Activated CD4-positive, alpha-beta T cell treated with anti-CD3 and anti-CD28 coated beads, Interleukin-10, Interleukin-2, amounts not matched to agents 100 ng/mL and 50 ng/mL, durations not matched to agents 16 hours and 8 hours (primary cell): Measurements from ENCODE around the gene PRKCZ.

Experiments used
- DNase-seq: peaks from one replicate; pipeline ENCODE4 v3.0.0-alpha.2; 2020

Gene PRKCZ

GRCh38 chr1:2163205-2163604, 113.0 kb downstream of the PRKCZ start:
- no peak for DNase-seq

DNA sequence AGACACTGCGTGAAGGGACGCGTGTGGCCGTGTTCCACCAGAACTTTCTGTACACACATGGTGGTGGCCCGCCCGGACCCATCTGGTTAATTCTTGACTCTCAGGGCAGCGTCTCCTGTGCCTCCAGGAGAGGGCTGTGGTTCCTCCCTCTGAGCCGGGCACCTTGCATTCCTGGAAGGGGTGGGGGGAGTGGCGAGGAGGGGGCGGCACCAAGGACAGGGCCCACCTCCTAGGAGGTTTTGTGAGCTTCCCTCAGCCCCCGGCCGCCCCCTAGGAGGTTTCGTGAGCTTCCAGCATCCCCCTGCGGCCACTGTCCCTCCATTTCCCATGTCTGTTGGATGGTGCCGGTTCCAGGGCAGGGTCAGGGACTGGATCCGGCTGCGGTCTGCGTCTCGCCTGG, 115.4 kb downstream of the PRKCZ start:
- no peak for DNase-seq

GRCh38 chr1:2166254-2166653, 116.0 kb downstream of the PRKCZ start:
- DNase-seq = no peak

DNA sequence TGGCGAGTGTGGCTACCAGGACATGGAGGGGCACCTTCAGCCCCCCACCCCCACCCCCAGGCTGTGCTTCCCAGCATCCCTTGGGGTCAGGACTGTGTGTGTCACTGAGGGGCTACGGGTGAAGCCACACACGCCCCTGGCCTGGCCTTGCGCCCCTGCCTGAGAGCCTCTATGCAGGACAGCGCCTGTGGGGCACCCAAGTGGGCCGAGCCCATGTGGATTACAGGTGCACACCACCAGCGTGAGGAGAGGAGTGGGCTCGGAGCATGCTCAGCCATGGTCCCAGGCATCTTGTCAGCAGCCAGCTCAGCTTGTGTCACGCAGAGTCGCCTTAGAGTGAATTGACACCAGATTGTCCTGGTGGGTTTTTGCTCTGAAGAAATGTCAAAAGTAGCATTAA, 116.5 kb downstream of the PRKCZ start:
- DNase-seq = no peak

GRCh38 chr1:2168090-2168489, 117.9 kb downstream of the PRKCZ start:
- no peak for DNase-seq

- no peak for DNase-seq
Observed at GRCh38 chr1:2168535-2168934, 118.3 kb downstream of the PRKCZ start.

DNA sequence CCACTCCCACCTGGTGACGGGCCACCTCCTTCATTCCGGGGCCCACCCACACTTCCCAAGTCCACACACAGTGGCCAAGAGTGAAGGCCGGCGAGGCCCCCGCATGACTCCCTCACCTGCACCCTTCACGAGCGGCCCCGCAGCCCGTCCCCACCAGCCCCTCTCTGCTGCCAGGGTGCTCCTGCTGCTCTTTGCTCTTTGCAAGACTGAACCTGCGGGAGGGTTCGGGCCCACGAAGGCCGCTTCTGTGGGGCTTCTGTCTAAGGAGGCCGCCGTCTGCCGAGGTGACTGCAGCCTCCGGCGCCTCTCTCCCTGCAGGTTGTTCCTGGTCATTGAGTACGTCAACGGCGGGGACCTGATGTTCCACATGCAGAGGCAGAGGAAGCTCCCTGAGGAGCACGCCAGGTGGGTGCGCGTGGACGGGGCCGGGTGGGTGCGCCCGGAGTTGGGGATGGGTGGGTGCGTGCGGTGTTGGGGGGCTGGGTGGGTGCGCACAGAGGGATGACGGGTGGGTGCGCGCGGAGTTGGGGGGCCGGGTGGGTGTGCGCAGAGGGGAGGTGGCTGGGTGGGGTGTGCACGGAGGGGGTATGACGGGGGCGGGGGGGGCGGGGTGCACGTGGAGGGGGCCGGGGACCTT, 119.1 kb downstream of the PRKCZ start:
- DNase-seq = no peak

GRCh38 chr1:2170211-2170610, 120.0 kb downstream of the PRKCZ start:
- no peak for DNase-seq

- DNase-seq = no peak
Observed at GRCh38 chr1:2172012-2172411, 121.8 kb downstream of the PRKCZ start.

- no peak for DNase-seq
Observed at GRCh38 chr1:2172551-2173146, 122.4 kb downstream of the PRKCZ start.

GRCh38 chr1:2173546-2174347, 123.5 kb downstream of the PRKCZ start:
- DNase-seq = no peak

DNA sequence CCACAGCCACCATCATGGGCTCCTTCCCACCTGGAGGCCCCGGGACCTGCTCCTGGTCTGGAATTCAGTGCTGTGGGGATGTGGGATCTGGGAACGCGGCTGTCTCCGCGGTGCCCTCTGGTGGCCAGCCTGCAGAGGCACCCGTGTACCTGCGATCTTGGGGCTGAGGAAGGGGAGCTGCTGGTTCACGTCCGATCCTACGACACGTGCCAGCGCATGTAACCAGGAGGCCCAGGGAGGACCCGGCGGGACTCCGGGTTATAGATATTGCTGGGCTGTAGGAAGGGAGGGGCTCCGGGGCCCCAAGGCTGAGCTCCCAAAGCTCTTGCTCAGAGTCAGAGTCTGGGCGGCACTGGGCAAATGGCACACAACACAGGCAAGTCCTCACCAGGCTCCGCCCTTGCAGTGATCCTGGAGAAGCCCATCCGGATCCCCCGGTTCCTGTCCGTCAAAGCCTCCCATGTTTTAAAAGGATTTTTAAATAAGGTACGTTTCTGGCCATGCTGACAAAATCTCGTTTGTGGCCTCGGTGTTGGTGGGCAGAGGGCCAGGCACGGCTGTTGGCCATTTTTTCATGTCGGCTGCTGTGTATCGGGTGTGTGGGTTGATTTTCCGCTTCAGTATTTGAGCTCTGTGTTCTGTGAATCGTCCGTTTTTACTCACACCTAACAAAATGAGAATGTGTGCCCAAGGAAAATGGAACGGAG, 124.3 kb downstream of the PRKCZ start:
- DNase-seq = peak; percentile 48

DNA sequence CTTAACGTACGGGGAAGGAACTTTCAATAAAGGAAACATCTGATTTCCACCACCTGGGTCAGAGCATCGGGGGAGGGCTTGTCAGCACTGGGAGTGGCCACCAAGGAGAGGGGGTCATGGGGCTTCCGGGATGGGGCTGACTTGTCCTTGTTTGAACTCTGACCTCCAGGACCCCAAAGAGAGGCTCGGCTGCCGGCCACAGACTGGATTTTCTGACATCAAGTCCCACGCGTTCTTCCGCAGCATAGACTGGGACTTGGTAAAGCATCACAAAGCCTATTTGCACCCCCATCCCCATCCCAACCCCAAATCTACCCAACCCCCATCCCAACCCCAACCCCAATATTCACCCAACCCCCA, 124.8 kb downstream of the PRKCZ start:
- DNase-seq = no peak

DNA sequence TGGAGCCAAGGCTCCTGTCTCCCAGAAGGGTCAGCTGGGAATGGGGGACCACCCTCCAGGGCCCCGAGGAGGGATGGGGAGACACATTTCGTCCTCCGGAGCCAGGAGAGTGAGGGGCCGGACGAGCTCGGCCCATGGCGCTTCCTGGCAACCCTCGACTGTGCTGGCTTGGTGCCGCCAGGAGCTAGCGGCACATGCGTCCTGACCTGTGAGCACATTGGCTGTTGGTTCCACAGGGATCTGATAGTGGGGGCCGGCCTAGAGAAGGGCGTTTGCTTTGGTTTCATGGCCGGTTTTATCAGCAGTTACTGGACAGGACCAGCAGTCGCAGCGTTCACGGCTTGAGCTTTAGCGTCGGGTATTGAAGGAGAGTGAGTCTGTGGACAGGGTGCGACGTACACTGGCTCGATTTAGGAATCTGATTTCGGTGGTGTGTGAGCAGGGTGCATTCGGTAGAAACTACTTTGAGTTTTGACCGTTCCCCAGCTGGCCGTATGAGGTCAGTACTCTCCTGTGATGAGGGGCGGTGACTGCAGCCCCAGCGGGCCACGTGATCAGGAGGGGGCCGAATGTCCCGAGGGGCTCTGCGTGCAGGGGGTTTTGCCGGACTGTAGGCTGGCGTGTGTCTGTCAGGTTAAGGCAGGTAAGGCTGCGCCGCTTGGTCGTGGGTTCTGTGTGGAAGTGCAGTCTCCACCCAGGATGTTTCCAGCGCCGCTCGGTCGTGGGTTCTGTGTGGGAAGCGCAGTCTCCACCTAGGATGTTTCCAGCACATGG, 125.7 kb downstream of the PRKCZ start:
- DNase-seq = no peak

- no peak for DNase-seq
Observed at GRCh38 chr1:2176615-2177014, 126.4 kb downstream of the PRKCZ start.

DNA sequence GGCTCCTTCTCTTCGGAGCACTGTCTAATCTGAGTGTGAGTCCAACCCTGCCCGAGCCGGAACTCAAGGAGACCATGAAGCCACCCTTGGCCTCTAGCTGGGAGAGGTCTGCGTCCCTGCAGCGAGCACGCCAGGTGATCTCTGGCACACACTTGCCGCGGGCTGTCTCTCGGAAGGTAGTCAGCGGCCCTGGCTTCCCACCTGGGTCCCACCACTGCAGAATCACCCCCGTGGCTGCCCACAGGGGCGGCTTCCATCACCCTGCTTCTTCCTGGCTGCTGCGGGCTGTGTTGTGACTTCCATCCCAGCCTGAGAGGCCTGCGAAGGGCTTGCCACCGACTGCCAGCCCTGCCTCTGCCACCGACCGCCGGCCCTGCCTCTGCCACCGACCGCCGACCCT, 127.3 kb downstream of the PRKCZ start:
- DNase-seq = no peak

- no peak for DNase-seq
Observed at GRCh38 chr1:2177946-2178538, 127.8 kb downstream of the PRKCZ start.

- DNase-seq = no peak
Observed at GRCh38 chr1:2178875-2179274, 128.7 kb downstream of the PRKCZ start.

DNA sequence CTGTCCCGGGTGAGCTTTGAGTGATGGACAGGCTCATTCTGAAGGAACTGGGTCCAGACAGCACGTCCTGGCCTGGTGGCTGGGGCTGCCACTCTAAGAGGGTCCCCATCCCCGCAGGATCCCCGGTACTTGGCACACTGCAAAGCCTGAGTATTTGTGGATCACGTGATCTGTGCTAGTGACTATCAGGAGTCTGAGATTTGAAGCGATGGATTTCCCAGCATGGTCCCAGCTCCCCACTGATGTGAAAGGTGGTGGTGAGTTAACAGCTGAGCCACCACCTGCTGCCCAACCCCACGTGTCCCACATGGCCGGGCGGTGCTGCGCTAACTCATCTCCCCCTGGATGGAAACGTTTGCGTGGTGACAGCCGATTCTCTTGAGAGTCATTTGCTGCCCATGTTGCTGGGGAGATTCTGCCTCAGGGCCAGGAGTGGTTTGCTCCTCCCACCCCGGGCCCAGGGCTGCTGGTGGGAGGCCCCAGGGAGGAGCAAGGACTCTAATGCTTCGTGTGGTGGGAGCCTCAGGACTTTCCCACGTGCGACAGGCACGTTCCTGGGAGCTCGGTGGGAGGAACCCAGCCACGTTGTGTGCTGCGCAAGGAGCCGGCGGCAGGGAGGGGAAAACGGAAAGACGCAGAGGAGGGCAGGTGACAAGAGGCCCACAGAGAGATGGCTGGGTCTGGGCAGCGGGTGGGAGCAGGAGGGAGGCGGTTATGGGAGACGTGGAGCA, 129.2 kb downstream of the PRKCZ start:
- no peak for DNase-seq

DNA sequence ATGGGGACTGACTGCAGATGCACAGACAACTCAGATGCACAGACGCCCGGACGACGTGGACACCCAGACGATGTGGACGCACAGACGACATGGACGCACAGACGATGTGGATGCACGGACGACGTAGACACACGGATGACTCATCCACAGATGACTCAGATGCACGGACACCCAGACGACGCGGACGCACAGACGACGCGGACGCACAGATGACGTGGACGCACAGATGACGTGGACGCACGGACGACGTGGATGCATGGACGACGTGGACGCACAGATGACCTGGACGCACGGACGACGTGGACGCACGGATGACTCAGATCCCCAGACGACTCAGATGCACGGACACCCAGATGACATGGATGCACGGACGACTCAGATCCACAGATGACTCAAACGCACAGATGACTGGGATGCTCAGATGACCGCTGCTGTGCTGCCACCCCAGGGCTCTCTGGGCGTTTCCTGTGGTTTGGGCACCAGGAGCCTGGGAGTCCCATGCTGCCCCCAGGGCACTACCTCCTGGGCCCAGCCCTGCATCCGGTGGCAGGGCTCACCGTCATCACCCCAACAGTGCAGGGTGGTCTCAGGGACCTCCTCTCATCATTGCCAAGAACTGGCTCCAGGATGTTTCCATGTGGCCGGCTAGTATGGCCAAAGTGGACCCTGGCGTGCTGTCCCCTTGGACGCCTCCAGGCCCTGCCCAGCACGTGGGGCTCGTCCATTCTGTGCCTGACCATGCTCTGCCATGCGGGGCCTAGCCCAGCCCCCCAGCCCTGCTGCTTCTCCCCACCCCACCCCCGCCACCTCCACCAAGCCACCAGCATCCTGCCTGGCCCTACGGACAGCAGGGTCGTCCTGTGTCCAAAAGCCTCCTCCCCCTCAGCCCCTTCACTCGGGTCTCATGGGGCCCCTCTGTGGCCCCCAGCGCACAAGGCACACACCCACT, 130.4 kb downstream of the PRKCZ start:
- DNase-seq = no peak

DNA sequence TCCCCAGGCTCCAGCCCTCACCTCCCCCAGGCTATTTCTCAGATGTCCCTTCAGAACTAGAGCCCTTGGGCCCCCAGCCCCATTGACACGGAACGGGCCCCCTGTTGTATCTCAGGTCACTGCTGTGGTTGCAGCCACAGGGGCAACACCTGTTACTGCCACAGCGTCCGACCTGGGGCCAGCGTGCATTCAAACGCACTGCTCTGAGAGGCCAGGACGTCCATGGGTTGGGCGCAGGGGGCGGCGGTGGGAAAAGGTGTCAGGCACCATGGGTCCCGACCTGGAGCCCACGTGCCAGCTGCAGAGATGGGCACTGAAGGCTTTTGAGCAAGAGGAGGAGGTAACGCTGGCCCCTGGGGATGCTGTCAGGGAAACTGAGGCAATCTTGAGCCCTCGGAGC, 131.1 kb downstream of the PRKCZ start:
- DNase-seq = no peak
